K562 (cell line): ENCODE measurements around the gene MBOAT1. TPM values are rescaled to one million over a fixed set of nuclear protein-coding genes. Genes with fewer than 3 reads are reported as not detected.

Experiments
- ATAC-seq: fragments of 200-7000 bp; cut with Tn5 transposase; 3 replicates; pipeline ENCODE4 v1.9.1; 2020; ENCODE audit warnings: moderate library complexity
- BruUV-seq: library from RNA; stranded (reverse); fragments of 400-500 nt; replicated peaks from 2 replicates; lab custom pipeline; 2021; lab: Mats Ljungman, UMichigan
- CTCF ChIA-PET: fragments of 300-600 bp; formaldehyde crosslinking; extraction: SDS; loops from one replicate; lab custom pipeline; 2021; ENCODE audit warnings: low intra/inter-chr PET ratio; lab: Yijun Ruan, JAX
- POLR2A ChIA-PET: fragments of 300-600, 350-650 bp; sonication (Branson Sonifier 250); formaldehyde crosslinking; extraction: SDS; loops from one replicate; lab custom pipeline; 2021; ENCODE audit warnings: antibody characterized with exemption, inconsistent platforms; lab: Yijun Ruan, JAX
- DNase-seq, 4 experiments: peaks; one replicate each; pipeline versions ENCODE4 v3.0.0 to v3.0.0-alpha.2; 2011 to 2018; ENCODE audit warnings: low spot score in 3 of 4, mixed read lengths in 3 of 4; ENCODE audit errors: extremely low read depth in 1 of 4
- FAIRE-seq: peaks from 2 replicates; lab custom pipeline; 2011; peaks lifted over from hg19 to GRCh38; lab: Jason Lieb, UNC
- H2AFZ ChIP-seq: 2 replicates; pipeline ENCODE4 v1.6.0; 2011; ENCODE audit warnings: low read depth, low read length, control low read depth, inconsistent platforms
- H3K27ac ChIP-seq: fragments of 200-600 bp; 3 replicates; pipeline ENCODE4 v1.8.0; 2011; ENCODE audit warnings: low read depth, mild to moderate bottlenecking, control low read depth, inconsistent platforms, low read length, moderate library complexity, mixed read lengths; ENCODE audit errors: extremely low read depth
- H3K27me3 ChIP-seq, 2 experiments: fragments of 300-600 bp in 1 of 2; 2 replicates in 1 of 2; 3 replicates in 1 of 2; pipeline versions ENCODE4 v1.6.0 to v1.8.0; 2011; ENCODE audit warnings: inconsistent platforms in 2 of 2, low read length in 2 of 2, mild to moderate bottlenecking in 1 of 2, mixed read lengths in 1 of 2, moderate library complexity in 1 of 2; ENCODE audit not compliant: control insufficient read depth in 2 of 2, insufficient read depth in 2 of 2
- H3K36me3 ChIP-seq: fragments of 300-600 bp; 3 replicates; pipeline ENCODE4 v1.8.0; 2011; ENCODE audit warnings: mild to moderate bottlenecking, low read length, inconsistent platforms; ENCODE audit not compliant: control insufficient read depth, insufficient read depth
- H3K4me1 ChIP-seq, 2 experiments: fragments of 200-600 bp in 1 of 2; replicated peaks in 1 of 2; 2 replicates in 1 of 2; 3 replicates in 1 of 2; pipeline versions ENCODE4 v1.5.1 to v1.8.0; 2011; ENCODE audit warnings: inconsistent platforms in 2 of 2, low read length in 2 of 2, mild to moderate bottlenecking in 1 of 2, mixed read lengths in 1 of 2, moderate library complexity in 1 of 2; ENCODE audit not compliant: control insufficient read depth in 2 of 2, insufficient read depth in 2 of 2
- H3K4me2 ChIP-seq: 2 replicates; pipeline ENCODE4 v1.6.1; 2011; ENCODE audit warnings: low read length, control low read depth, inconsistent platforms, mixed read lengths; ENCODE audit not compliant: insufficient read depth
- H3K4me3 ChIP-seq: fragments of 200-600 bp; sonication (generic), shearing (Covaris generic); 2 replicates; pipeline ENCODE4 v1.5.1; 2016; ENCODE audit warnings: control low read depth, inconsistent platforms
- H3K79me2 ChIP-seq: fragments of 200-600 bp; 3 replicates; pipeline ENCODE4 v1.8.0; 2011; ENCODE audit warnings: low read length, inconsistent platforms; ENCODE audit not compliant: control insufficient read depth, insufficient read depth
- H3K9ac ChIP-seq, 2 experiments: 2 replicates each; pipeline versions ENCODE4 v1.6.0 to v1.6.1; 2011; ENCODE audit warnings: low read depth in 2 of 2, low read length in 2 of 2, control low read depth in 1 of 2, inconsistent platforms in 1 of 2, mild to moderate bottlenecking in 1 of 2, mixed read lengths in 1 of 2; ENCODE audit not compliant: insufficient read depth in 1 of 2
- H3K9me1 ChIP-seq: one replicate; pipeline ENCODE4 v1.6.0; 2011; ENCODE audit warnings: inconsistent platforms, mild to moderate bottlenecking, low read length, moderate library complexity; ENCODE audit not compliant: control insufficient read depth, insufficient read depth
- H3K9me3 ChIP-seq: replicated peaks from 2 replicates; pipeline ENCODE4 v1.5.1; 2011; ENCODE audit warnings: low read depth, low read length, inconsistent platforms; ENCODE audit not compliant: control insufficient read depth, insufficient read depth
- H4K20me1 ChIP-seq: replicated peaks from 2 replicates; pipeline ENCODE4 v1.6.1; 2011; ENCODE audit warnings: low read length, inconsistent platforms, mixed read lengths; ENCODE audit not compliant: control insufficient read depth, insufficient read depth
- ESRRB ChIP-seq: fragments of 250-450 bp; sonication (Bioruptor Pico); IDR thresholded peaks from 2 replicates; pipeline ENCODE4 v1.5.0; 2020; ENCODE audit warnings: mild to moderate bottlenecking, moderate library complexity, borderline replicate concordance
- KDM1A ChIP-seq, 2 experiments: fragments of 450-650 bp; IDR thresholded peaks; 2 replicates each; pipeline ENCODE4 v1.6.1; 2016; ENCODE audit warnings: mild to moderate bottlenecking in 2 of 2
- PPARD ChIP-seq: fragments of 250-450 bp; sonication (Bioruptor Pico); IDR thresholded peaks from 2 replicates; pipeline ENCODE4 v1.8.0; 2022; ENCODE audit warnings: inconsistent platforms, mild to moderate bottlenecking, moderate library complexity
- RERE ChIP-seq: sonication (generic); formaldehyde crosslinking; IDR thresholded peaks from 2 replicates; pipeline ENCODE4 v1.8.0; 2023; ENCODE audit warnings: missing genetic modification reagents, mild to moderate bottlenecking, borderline replicate concordance
- TRIM25 ChIP-seq: fragments of 450-650 bp; IDR thresholded peaks from 2 replicates; pipeline ENCODE4 v1.7.0; 2016; ENCODE audit warnings: borderline replicate concordance
- ZFP30 ChIP-seq: fragments of 250-450 bp; sonication (Bioruptor Pico); IDR thresholded peaks from 2 replicates; pipeline ENCODE4 v1.8.0; 2022; ENCODE audit warnings: moderate library complexity, mild to moderate bottlenecking, inconsistent platforms, borderline replicate concordance
- ZNF121 ChIP-seq: sonication (generic); formaldehyde crosslinking; conservative IDR thresholded peaks from 2 replicates; pipeline ENCODE4 v1.8.0; 2022; ENCODE audit warnings: missing genetic modification reagents
- WGBS: fragments of 100-300 bp; shearing (Covaris generic); methylation state at CpG from one replicate; pipeline ENCODE4 v1.1.6; 2016; ENCODE audit warnings: low coverage, mixed read lengths; ENCODE audit not compliant: insufficient coverage; ENCODE audit errors: missing lambda C conversion rate; 5-methylcytosine and 5-hydroxymethylcytosine counted together
- in situ Hi-C: fragments of 300-500 bp; cut with MboI; formaldehyde crosslinking; loops from 4 replicates; pipeline ENCODE4 v1.15.0; 2018; ENCODE audit warnings: inconsistent platforms, mixed read lengths
- intact Hi-C: fragments of 100-400 bp; cut with micrococcal nuclease; formaldehyde crosslinking; loops from 2 replicates; pipeline ENCODE4 v1.14.2; 2022
- polyA plus RNA-seq, 8 experiments: library from polyadenylated mRNA; depleted of rRNA in 4 of 8; stranded (reverse) in 5 of 8; unstranded in 3 of 8; fragments of >200 nt; fragmentation: Nextera tagmentation in 2 of 8; fragmentation: Illumina TruSeq in 1 of 8; extraction: Ambion mirVana in 2 of 8; extraction: Trizol in 1 of 8; gene quantifications; 2 replicates each; pipeline versions ENCODE4 v1.2.1 to v1.2.3, GENCODE V29; 2011 to 2014; ENCODE audit warnings: inconsistent platforms in 1 of 8, missing spikeins in 1 of 8
- total RNA-seq, 7 experiments: library from RNA; depleted of rRNA in 6 of 7; stranded (reverse); fragments of >200 nt in 6 of 7; fragmentation: Illumina TruSeq in 2 of 7; extraction: Trizol in 2 of 7; gene quantifications; 2 replicates each; pipeline versions ENCODE4 v1.2.1 to v1.2.3, GENCODE V29; 2011 to 2021; ENCODE audit warnings: low replicate concordance in 1 of 7

MBOAT1 gene
- total and polyA plus RNA-seq, 9 of the 15 experiments (the other 6 are each of a cell fraction or from before 2014, with no cell fraction given): 0.13 to 16.5 (median 10.3) TPM

- Histone ChIP-seq H2AFZ (no peak overlapping the region), H3K36me3 (no peaks in the 10 kb centered on the region; the same call in 2 of the 3 replicates), H3K79me2 (no peaks in the 10 kb centered on the region), H4K20me1 (no peaks in the 10 kb centered on the region), H3K4me1 (no peaks in the 10 kb centered on the region; a peak in 1 of 5 replicates), H3K9me1 (no peaks in the 10 kb centered on the region), H3K4me2 (no peak overlapping the region), H3K27me3 (no peaks in the 10 kb centered on the region), H3K27ac (no peak overlapping the region)
- FAIRE-seq (no peak), DNase-seq (no peak), ATAC-seq (no peak)
- ChIA-PET CTCF (interaction anchor here (0.6 kb wide), 1 partner anchor 22 kb away, joined by 4 read pairs; no protein-coding TSS in a partner anchor), POLR2A (no interaction called here)
- BruUV-seq: no TSS peak
- WGBS: 87% methylated on average over 1 of the region's 1 CpG
- intact Hi-C loops (no loop called here), in situ Hi-C loops (no loop called here)
- no peak for TF ChIP-seq ESRRB (CRISPR knock-in tag)
- no peak for TF ChIP-seq PPARD
- TF ChIP-seq ZFP30 (CRISPR knock-in tag): no peak
- TF ChIP-seq ZNF121 (CRISPR knock-in tag): no peak
- no peak for TF ChIP-seq RERE (CRISPR knock-in tag)
- no peak for TF ChIP-seq KDM1A (IDR thresholded peaks at IDR 0.05)
- no peak for TF ChIP-seq TRIM25
- TF ChIP-seq, all 486 proteins: peak for 0
- Histone ChIP-seq H3K4me3 (no peak overlapping the region), H3K9me3 (no peaks in the 10 kb centered on the region), H3K9ac (no peak overlapping the region)
These were observed 77.7 kb downstream of the MBOAT1 start for GRCh38 chr6:20134613-20135012.
